HG02938 (cell line): ENCODE measurements around the gene GTF2E1.

Experiments
- ATAC-seq: cut with Tn5 transposase; IDR thresholded peaks from one replicate; pipeline ENCODE4 v1.9.1; 2021; ENCODE audit warnings: mild to moderate bottlenecking, moderate library complexity; ENCODE audit not compliant: unreplicated experiment

The GTF2E1 gene

GRCh38 chr3:120797857-120798256 lies 55.3 kb downstream of the GTF2E1 start:
- no peak for ATAC-seq

GRCh38 chr3:120798346-120798745 lies 55.8 kb downstream of the GTF2E1 start:
- no peak for ATAC-seq

DNA sequence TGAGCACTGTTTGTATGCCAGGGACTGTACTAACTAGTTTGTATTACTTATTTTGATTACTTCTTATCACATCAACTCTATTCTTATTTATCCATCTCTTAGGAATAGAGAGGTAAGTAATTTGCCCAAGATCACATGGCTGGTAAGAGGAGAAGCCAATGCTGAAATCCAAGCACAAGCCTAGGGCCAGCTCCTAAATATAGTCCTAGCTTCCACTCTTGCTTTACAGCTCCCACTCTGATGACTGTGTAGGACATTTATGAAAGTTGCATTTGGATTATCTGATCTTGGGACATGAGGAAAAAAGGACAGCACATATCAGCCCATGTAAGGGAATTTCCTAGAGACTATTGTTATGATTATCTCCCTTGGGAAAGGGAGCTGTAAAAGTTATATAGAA lies 58.1 kb downstream of the GTF2E1 start:
- ATAC-seq: no peak

GRCh38 chr3:120801484-120801883 lies 58.9 kb downstream of the GTF2E1 start:
- no peak for ATAC-seq

GRCh38 chr3:120802916-120803315 lies 60.4 kb downstream of the GTF2E1 start:
- ATAC-seq: no peak

GRCh38 chr3:120816728-120817127 lies 74.2 kb downstream of the GTF2E1 start:
- ATAC-seq: no peak

- ATAC-seq: no peak
Measured at GRCh38 chr3:120820748-120821147, 78.2 kb downstream of the GTF2E1 start.

DNA sequence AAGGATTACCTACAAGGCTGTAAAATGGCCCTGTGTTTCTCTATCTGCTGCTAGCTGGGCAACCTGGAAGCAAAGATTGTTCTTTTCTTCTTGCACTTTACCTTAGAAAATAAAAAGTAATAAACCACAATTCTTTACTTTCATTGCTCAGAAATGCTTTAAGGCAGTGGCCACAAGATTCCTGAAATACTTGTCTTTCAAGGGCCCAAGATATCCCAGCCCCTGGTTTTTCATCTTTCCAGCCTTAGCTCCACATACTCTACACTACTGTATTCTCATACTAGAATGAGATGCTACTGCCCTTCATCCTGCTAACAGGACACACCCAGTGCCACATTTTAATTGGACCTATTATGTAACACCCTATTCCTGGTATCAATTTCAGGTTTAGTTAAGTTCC lies 78.9 kb downstream of the GTF2E1 start:
- no peak for ATAC-seq

DNA sequence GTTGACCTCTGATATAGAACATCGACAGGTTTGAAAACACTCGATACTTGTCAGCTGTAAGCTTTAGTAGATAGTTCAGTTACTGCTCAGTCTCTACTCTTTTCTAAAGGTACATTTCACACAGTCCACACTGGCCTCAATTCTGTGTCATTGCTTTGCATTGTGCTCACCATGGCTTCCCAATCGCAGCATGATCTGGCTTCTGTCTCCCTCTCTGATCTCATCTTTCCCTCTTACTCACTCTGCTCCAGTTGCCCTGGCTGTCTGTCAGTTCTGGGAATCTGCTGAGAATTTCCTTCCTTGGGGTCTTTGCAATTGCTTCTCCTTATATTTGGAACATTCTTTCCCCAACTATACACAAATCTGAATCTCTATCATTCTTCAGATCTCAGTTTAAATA lies 80.6 kb downstream of the GTF2E1 start:
- no peak for ATAC-seq

DNA sequence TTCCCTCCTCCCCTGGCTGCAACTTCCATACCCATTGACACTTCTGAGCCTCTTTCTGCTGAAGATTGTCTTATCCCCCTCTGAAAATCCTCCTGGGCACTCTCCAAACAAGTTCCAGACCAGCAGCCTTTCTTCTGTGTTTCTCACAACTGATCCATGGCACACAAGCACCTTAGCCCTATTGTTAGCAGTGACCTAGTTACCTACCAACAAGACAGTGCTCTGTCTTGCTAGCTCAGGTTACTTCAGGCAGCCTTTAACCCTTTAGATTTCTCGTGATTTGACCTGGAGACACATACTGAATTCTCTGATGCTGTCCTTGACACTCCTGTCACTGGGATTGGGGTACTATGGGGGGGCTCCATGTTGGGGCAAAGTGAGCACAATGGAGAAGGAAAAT lies 82.1 kb downstream of the GTF2E1 start:
- ATAC-seq: no peak

DNA sequence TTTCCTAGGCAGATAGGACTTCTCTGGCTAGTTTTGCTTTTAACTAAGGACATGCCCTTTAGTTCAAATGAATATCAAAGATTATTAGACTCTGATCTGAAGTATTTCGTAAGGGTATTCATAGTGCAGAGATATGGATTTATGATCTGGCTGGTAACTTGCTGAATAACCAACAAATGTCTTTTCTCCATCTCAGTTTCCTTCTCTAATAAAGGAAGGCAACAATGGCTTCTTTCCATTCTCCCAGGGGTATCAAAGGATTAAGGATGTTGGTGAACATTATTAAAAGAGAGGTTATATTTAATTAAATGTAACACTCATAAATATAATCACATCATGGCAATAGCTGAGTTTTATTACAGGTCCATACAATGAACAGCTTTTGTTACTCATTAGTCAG lies 86.3 kb downstream of the GTF2E1 start:
- no peak for ATAC-seq

- no peak for ATAC-seq
Measured at GRCh38 chr3:120831066-120831465, 88.5 kb downstream of the GTF2E1 start.
